ENCODE data around the gene RPL15. TPM values are rescaled to one million over a fixed set of nuclear protein-coding genes. Genes with fewer than 3 reads are reported as not detected.
"Not testable (repeated sequence)": the region's sequence is repeated elsewhere in the genome, so short reads cannot be mapped to it uniquely, and the experiment has no call there.

The RPL15 gene
- total RNA-seq: 1,000 to 10,000 TPM; 1,598 to 1,775 TPM

GRCh38 chr3:23916886-23917678 is at the start of gene RPL15, which contains the start of gene NKIRAS1:
Gene RPL15 (plus strand): TSS chr3:23917132. CDS start chr3:23917860, 728 bp downstream.
Gene NKIRAS1 (minus strand): TSS chr3:23916990. CDS start chr3:23910904, 6,086 bp downstream.
- CTCF ChIA-PET: interaction anchor here (0.9 to 1.9 kb wide), 7 partner anchors 8 to 188 kb away, joined by 3 to 6 read pairs (median 4); no protein-coding TSS in a partner anchor
- H3K4me1 Mint-ChIP-seq: peaks cover 45% of the 10 kb centered on the region

GRCh38 chr3:23867400-23867799 is 49.5 kb upstream of the RPL15 start:
- no peak for DNase-seq
- H3K27ac Mint-ChIP-seq: no peak overlapping the region
- no peak overlapping the region for H3K4me3 Mint-ChIP-seq
- POLR2A ChIA-PET: no interaction called here
- H3K4me1 Mint-ChIP-seq: peaks cover 3% of the 10 kb centered on the region
- no peaks in the 10 kb centered on the region for H3K36me3 Mint-ChIP-seq (ENCODE audit: low read depth)
- no peaks in the 10 kb centered on the region for H3K27me3 Mint-ChIP-seq
- CTCF ChIA-PET: no interaction called here
- no peaks in the 10 kb centered on the region for H3K9me3 Mint-ChIP-seq

More at GRCh38 chr3:23916886-23917678, at the start of gene RPL15, which contains the start of gene NKIRAS1:
- Mint-ChIP-seq H3K4me3 (peak within 1 kb of the TSS; percentile 99), H3K9me3 (no peaks in the 10 kb centered on the region), H3K27me3 (peaks cover 2% of the 10 kb centered on the region), H3K27ac (peak within 1 kb of the TSS; percentile 99), H3K36me3 (ENCODE audit: low read depth) (peaks cover 43% of the 10 kb centered on the region)
- peak; percentile 98 for DNase-seq
- POLR2A ChIA-PET: interaction anchor here (0.6 to 1.2 kb wide), 6 partner anchors 23 to 106 kb away, joined by 3 to 8 read pairs (median 5); no protein-coding TSS in a partner anchor

GRCh38 chr3:23867838-23868237 is 49.1 kb upstream of the RPL15 start:
- no peaks in the 10 kb centered on the region for H3K36me3 Mint-ChIP-seq (ENCODE audit: low read depth)
- ChIA-PET POLR2A (no interaction called here), CTCF (no interaction called here)
- no peak for DNase-seq
- no peak overlapping the region for H3K27ac Mint-ChIP-seq
- no peaks in the 10 kb centered on the region for H3K27me3 Mint-ChIP-seq
- H3K4me1 Mint-ChIP-seq: peaks cover 3% of the 10 kb centered on the region
- no peak overlapping the region for H3K4me3 Mint-ChIP-seq
- H3K9me3 Mint-ChIP-seq: no peaks in the 10 kb centered on the region

GRCh38 chr3:23869977-23870662 is 46.8 kb upstream of the RPL15 start:
- H3K27ac Mint-ChIP-seq: no peak overlapping the region
- H3K9me3 Mint-ChIP-seq: no peaks in the 10 kb centered on the region
- CTCF ChIA-PET: interaction anchor here (0.6 to 1.1 kb wide), 2 partner anchors 18 to 29 kb away, joined by 3 to 5 read pairs; no protein-coding TSS in a partner anchor
- H3K4me3 Mint-ChIP-seq: no peak overlapping the region
- POLR2A ChIA-PET: no interaction called here
- H3K4me1 Mint-ChIP-seq: no peaks in the 10 kb centered on the region
- H3K27me3 Mint-ChIP-seq: no peaks in the 10 kb centered on the region
- no peaks in the 10 kb centered on the region for H3K36me3 Mint-ChIP-seq (ENCODE audit: low read depth)
- no peak for DNase-seq

- DNase-seq; H3K36me3 Mint-ChIP-seq (ENCODE audit: low read depth); POLR2A ChIA-PET; H3K4me1 Mint-ChIP-seq; H3K4me3 Mint-ChIP-seq; H3K27ac Mint-ChIP-seq; H3K9me3 Mint-ChIP-seq; H3K27me3 Mint-ChIP-seq: not testable (repeated sequence)
- CTCF ChIA-PET: interaction anchor here (1.1 kb wide), 1 partner anchor 28 kb away, joined by 3 read pairs; no protein-coding TSS in a partner anchor
These were observed 46.3 kb upstream of the RPL15 start for GRCh38 chr3:23870663-23871043.

- H3K36me3 Mint-ChIP-seq (ENCODE audit: low read depth); H3K9me3 Mint-ChIP-seq; H3K27ac Mint-ChIP-seq; DNase-seq; CTCF ChIA-PET; H3K4me3 Mint-ChIP-seq; H3K27me3 Mint-ChIP-seq; H3K4me1 Mint-ChIP-seq; POLR2A ChIA-PET: not testable (repeated sequence)
These were observed 45.6 kb upstream of the RPL15 start for GRCh38 chr3:23871361-23871760.

- H3K27ac Mint-ChIP-seq: no peak overlapping the region
- H3K9me3 Mint-ChIP-seq: no peaks in the 10 kb centered on the region
- H3K4me3 Mint-ChIP-seq: no peak overlapping the region
- DNase-seq: no peak
- CTCF ChIA-PET: no interaction called here
- H3K4me1 Mint-ChIP-seq: no peaks in the 10 kb centered on the region
- POLR2A ChIA-PET: no interaction called here
- H3K27me3 Mint-ChIP-seq: no peaks in the 10 kb centered on the region
- H3K36me3 Mint-ChIP-seq (ENCODE audit: low read depth): no peaks in the 10 kb centered on the region
These were observed 44.6 kb upstream of the RPL15 start for GRCh38 chr3:23872330-23872729.

- H3K4me3 Mint-ChIP-seq: no peak overlapping the region
- DNase-seq: no peak
- H3K4me1 Mint-ChIP-seq: no peaks in the 10 kb centered on the region
- no peaks in the 10 kb centered on the region for H3K9me3 Mint-ChIP-seq
- no peaks in the 10 kb centered on the region for H3K36me3 Mint-ChIP-seq (ENCODE audit: low read depth)
- POLR2A ChIA-PET: no interaction called here
- CTCF ChIA-PET: no interaction called here
- H3K27me3 Mint-ChIP-seq: no peaks in the 10 kb centered on the region
- no peak overlapping the region for H3K27ac Mint-ChIP-seq
These were observed 43.0 kb upstream of the RPL15 start for GRCh38 chr3:23873941-23874340.

- H3K36me3 Mint-ChIP-seq (ENCODE audit: low read depth): no peaks in the 10 kb centered on the region
- POLR2A ChIA-PET: no interaction called here
- H3K4me1 Mint-ChIP-seq: no peaks in the 10 kb centered on the region
- no peaks in the 10 kb centered on the region for H3K27me3 Mint-ChIP-seq
- CTCF ChIA-PET: no interaction called here
- no peak for DNase-seq
- no peaks in the 10 kb centered on the region for H3K9me3 Mint-ChIP-seq
- H3K27ac Mint-ChIP-seq: no peak overlapping the region
- H3K4me3 Mint-ChIP-seq: no peak overlapping the region
These were observed 42.4 kb upstream of the RPL15 start for GRCh38 chr3:23874359-23875112.

GRCh38 chr3:23875113-23875725 is 41.7 kb upstream of the RPL15 start:
- ChIA-PET POLR2A (no interaction called here), CTCF (no interaction called here)
- Mint-ChIP-seq H3K9me3 (no peaks in the 10 kb centered on the region), H3K4me3 (no peak overlapping the region), H3K4me1 (no peaks in the 10 kb centered on the region), H3K36me3 (ENCODE audit: low read depth) (no peaks in the 10 kb centered on the region), H3K27ac (no peak overlapping the region), H3K27me3 (no peaks in the 10 kb centered on the region)
- no peak for DNase-seq

GRCh38 chr3:23876923-23877322 is 40.0 kb upstream of the RPL15 start:
- no peak overlapping the region for H3K27ac Mint-ChIP-seq
- POLR2A ChIA-PET: no interaction called here
- H3K9me3 Mint-ChIP-seq: no peaks in the 10 kb centered on the region
- H3K4me1 Mint-ChIP-seq: peaks cover 11% of the 10 kb centered on the region
- CTCF ChIA-PET: interaction anchor here (0.6 to 1.0 kb wide), 2 partner anchors 12 to 694 kb away, joined by 3 read pairs; no protein-coding TSS in a partner anchor
- DNase-seq: no peak
- H3K27me3 Mint-ChIP-seq: no peaks in the 10 kb centered on the region
- peaks cover 8% of the 10 kb centered on the region for H3K36me3 Mint-ChIP-seq (ENCODE audit: low read depth)
- no peak overlapping the region for H3K4me3 Mint-ChIP-seq

GRCh38 chr3:23877329-23877980 is 39.5 kb upstream of the RPL15 start:
- ChIA-PET CTCF (interaction anchor here (1.3 kb wide), 1 partner anchor 13 kb away, joined by 3 read pairs; no protein-coding TSS in a partner anchor), POLR2A (no interaction called here)
- peaks cover 11% of the 10 kb centered on the region for H3K4me1 Mint-ChIP-seq
- no peak for DNase-seq
- peaks cover 10% of the 10 kb centered on the region for H3K36me3 Mint-ChIP-seq (ENCODE audit: low read depth)
- no peak overlapping the region for H3K4me3 Mint-ChIP-seq
- no peaks in the 10 kb centered on the region for H3K27me3 Mint-ChIP-seq
- H3K27ac Mint-ChIP-seq: no peak overlapping the region
- H3K9me3 Mint-ChIP-seq: no peaks in the 10 kb centered on the region
